Occipital lobe (tissue), 2 donors: ENCODE results near the gene RPL15. TPM values are rescaled to one million over a fixed set of nuclear protein-coding genes. Genes with fewer than 3 reads are reported as not detected.
"Not testable (repeated sequence)": the region's sequence is repeated elsewhere in the genome, so short reads cannot be mapped to it uniquely, and the experiment has no call there.

Source experiments
- DNase-seq: peaks from one replicate; lab custom pipeline; 2025; lab: John Stamatoyannopoulos, UW
- total RNA-seq: library from RNA; depleted of rRNA; stranded (reverse); fragments of >200 nt; gene quantifications from one replicate; pipeline ENCODE4 v1.2.3, GENCODE V29; 2014

RPL15 gene
- total RNA-seq, result 2,822 TPM

DNA sequence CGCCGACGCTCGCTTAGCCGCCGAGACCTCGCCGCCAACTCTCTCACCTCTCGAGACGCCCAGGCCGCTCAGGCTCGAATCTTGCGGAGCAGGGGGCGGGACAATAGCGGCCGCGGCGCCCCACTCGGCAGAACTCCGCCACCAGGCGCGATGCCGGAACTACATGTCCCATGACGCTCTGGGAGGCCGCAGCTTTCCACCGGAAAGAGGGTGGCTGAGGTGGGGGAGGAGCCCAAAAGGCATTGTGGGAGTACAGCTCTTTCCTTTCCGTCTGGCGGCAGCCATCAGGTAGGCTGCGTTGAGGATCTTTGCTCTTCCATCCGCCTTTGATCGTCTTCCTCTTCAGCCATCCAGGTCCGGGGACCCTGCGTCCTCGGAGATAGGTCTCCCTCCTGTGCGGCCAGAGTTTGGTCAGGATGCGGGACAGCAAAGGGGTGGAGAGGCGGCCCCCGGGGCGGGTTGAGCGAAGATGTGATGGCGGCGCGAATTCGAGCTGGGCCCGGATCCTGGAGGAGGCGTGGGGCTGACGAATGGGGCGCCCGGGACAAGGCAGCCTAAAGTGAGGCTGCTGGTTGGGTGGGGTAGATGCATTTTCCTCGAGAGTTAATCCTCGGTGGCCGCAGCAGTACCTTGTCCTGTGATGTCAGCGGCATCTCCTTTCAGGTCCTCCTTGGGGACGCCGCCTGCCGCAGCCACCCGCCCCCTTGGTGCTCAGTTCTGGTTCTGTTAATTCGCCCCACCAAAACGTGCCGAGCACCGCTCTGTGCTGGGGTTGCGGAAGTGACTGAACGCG, at the start of gene RPL15, which contains the start of gene NKIRAS1:
RPL15 (plus strand) TSS at position 247 of the 793 bp plus-strand sequence. CDS start 728 bp downstream, outside the sequence.
NKIRAS1 (minus strand) TSS at position 105 of the 793 bp plus-strand sequence. CDS start 6,086 bp downstream, outside the sequence.
- DNase-seq, result peak; percentile 95

- DNase-seq, result no peak
These were observed 49.5 kb upstream of the RPL15 start for GRCh38 chr3:23867400-23867799.

GRCh38 chr3:23867838-23868237, 49.1 kb upstream of the RPL15 start:
- no peak for DNase-seq

GRCh38 chr3:23869977-23870662, 46.8 kb upstream of the RPL15 start:
- DNase-seq, result no peak

DNA sequence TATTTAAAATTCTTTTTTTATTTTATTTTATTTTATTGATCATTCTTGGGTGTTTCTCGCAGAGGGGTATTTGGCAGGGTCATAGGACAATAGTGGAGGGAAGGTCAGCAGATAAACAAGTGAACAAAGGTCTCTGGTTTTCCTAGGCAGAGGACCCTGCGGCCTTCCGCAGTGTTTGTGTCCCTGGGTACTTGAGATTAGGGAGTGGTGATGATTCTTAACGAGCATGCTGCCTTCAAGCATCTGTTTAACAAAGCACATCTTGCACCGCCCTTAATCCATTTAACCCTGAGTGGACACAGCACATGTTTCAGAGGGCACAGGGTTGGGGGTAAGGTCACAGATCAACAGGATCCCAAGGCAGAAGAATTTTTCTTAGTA, 46.3 kb upstream of the RPL15 start:
- not testable (repeated sequence) for DNase-seq

DNA sequence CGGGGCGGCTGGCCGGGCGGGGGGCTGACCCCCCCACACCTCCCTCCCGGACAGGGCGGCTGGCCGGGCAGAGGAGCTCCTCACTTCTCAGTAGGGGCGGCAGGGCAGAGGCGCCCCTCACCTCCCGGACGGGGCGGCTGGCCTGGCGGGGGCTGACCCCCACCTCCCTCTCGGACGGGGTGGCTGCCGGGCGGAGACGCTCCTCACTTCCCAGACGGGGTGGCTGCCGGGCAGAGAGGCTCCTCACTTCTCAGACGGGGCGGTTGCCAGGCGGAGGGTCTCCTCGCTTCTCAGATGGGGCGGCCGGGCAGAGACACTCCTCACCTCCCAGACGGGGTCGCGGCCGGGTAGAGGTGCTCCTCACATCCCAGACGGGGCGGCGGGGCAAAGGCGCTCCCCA, 45.6 kb upstream of the RPL15 start:
- not testable (repeated sequence) for DNase-seq

- DNase-seq, result no peak
These were observed 44.6 kb upstream of the RPL15 start for GRCh38 chr3:23872330-23872729.

GRCh38 chr3:23873941-23874340, 43.0 kb upstream of the RPL15 start:
- no peak for DNase-seq

DNA sequence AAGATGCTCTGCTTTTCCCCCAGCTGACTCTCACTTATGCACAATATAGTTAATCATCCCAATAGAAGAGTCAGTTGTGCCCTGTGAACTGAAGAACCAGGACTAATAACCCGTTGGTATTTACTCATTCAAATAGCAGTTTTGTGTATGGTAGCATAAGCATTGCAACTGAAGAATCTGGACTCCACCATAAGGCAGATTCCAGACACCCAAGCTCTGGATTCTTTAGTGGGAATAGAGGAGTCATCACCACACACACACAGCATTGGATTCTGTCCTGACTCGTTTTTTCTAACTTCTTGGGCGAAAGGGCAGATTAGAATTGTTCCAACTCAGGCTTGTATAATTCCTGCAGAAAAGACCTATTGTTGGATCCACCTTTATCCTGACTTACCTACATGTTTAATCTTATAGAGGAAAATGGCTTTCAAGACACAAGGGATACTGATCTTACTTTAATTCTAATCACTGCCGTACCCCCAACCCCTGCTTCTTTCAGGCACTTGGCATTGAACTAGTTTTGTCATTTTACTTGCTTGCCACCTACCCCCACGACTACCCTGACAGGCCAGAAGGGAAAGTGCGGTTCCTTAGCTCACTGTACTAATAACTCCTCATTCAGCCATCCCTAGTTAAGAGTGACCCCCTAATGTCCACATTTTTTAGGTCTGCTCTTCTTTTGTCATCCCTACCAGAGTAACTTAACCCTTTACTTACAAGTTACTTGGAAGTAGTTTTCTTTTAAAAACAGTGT, 42.4 kb upstream of the RPL15 start:
- no peak for DNase-seq

GRCh38 chr3:23875113-23875725, 41.7 kb upstream of the RPL15 start:
- no peak for DNase-seq

- no peak for DNase-seq
These were observed 40.0 kb upstream of the RPL15 start for GRCh38 chr3:23876923-23877322.

DNA sequence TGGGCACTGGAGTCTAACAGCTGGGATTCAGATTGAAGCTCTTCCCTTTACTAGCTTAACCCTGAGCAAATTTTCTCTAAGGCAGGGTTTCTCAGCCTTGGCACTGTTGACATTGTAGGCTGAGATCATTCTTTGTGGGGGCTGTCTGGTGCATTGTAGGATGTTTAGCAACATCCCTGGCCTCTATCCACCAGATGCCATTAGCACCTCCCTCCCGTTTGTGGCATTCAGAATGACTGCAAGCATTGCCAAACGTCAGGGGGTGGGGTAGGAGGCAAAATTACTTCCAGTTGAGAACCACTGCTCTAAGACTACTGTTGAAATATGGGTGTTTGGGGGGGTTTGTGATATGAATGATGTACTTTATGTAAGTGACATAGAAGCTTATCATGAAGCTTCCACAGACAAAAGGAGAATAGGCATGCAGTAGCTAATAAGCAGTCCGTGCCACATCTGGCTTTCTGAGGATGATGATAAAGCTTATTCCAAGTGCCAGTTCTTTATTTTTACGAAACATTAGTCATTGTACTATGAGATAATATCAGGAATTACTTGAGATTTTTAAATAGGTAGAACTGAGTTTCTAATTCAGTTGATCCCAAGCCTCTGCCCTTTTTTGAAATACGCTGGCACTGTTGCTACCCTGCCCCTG, 39.5 kb upstream of the RPL15 start:
- DNase-seq, result no peak

GRCh38 chr3:23879485-23879884, 37.4 kb upstream of the RPL15 start:
- DNase-seq, result no peak

- no peak for DNase-seq
These were observed 36.1 kb upstream of the RPL15 start for GRCh38 chr3:23880703-23881339.

- DNase-seq, result not testable (repeated sequence)
These were observed 34.9 kb upstream of the RPL15 start for GRCh38 chr3:23881993-23882392.

GRCh38 chr3:23882487-23882918, 34.4 kb upstream of the RPL15 start:
- no peak for DNase-seq

- DNase-seq, result no peak
These were observed 32.5 kb upstream of the RPL15 start for GRCh38 chr3:23884481-23884880.

GRCh38 chr3:23885210-23885609, 31.7 kb upstream of the RPL15 start:
- DNase-seq, result no peak

DNA sequence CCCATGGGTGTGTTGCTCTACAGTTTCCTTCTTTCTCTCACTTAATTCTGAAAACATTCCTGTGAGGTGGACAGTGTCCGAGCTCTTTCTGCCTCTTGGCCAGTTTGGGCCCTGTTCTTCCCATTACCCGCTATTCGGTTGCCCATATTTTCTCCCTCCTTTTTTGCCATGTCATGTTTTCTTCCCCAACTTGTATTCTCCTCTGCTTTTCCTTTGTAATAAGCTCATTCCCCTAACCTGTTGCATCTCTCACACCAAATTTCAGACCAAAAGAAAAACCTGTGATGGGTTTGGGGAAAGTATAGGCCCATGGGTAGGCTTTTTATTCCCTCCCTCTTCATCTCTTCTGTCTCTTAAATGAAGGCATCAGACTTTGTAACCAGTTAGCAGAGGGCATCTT, 30.6 kb upstream of the RPL15 start:
- no peak for DNase-seq

DNA sequence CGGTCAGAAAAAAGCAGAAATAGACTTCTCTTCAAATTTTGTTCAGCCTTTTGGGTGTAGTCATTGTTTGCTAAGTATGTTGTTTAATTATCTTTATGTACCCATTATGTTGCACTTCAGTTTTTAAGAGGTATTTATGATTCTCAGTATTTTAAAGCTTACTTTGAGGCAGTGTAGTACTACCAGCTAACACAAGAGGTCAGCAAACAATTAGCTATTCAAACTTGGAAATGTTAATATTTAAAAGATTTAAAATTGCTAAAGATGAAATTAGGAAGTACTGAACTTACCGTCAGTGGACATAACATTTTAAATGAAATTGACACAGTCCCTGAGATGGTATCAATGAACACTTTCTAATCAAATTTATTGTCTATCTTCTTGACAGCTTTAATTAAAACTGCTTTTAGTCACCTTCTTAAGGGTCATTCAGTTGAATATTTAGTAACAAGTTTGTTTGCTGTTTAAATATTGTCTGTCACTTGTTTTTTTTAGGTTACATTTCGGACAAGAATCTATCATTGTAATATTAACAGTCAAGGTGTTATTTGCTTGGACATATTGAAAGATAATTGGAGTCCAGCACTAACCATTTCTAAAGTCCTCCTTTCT, 28.2 kb upstream of the RPL15 start:
- no peak for DNase-seq
